HG02623 (cell line): ENCODE results near the gene ACTR6.

Source experiments
- ATAC-seq: cut with Tn5 transposase; IDR thresholded peaks from one replicate; pipeline ENCODE4 v1.9.1; 2021; ENCODE audit warnings: moderate library complexity; ENCODE audit not compliant: unreplicated experiment

ACTR6 gene

DNA sequence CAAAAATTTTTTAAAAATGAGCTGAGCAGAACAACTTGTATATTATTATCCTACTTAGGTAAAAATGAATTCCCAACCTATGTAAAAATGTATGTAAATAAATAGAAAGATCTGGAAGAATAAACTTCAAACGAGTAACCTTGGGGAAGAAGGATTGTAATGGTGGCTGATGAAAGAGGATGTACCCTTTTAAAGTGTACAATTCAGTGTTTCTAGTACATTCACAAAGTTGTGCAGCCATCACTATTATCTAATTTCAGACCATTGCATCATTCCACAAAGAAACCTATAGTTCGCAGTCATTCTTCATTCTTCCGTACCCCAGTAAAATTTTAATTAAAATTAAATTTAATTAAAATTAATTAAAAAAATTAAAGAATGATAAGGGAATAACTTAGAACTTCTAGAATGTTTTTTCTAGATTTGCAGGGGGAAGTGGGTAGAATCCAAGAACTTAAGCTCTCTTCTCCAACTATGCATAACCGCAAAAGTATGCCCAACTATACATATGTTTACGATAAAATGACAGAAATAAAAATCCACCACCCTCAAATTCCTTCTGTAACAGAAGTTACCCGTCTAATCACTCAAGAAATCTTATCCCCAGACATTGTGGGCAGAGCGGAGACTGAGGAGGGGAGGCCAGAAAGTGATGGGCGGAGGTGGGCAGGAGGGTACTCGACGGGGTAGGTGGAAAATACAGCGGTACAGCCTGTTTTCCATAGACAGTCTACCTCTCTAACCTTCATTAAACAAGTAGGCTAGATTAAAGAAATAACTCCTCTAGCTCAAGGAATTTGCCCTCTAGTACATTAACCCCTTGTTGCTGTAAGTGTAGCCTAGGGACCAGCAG, 65.3 kb downstream of the ACTR6 start:
- ATAC-seq: peak; percentile 6

DNA sequence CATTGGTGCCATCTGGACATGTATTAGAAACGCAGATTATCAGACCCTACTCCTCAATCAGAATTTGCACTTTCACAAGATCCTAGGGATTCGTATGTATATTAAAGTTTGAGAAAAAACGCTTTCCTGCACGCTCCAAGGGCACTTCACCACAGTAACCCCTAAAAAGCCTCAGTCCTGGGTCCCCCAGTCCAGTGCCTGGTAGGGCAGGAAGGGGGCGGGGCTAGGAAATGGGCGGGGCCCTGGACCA, 65.9 kb downstream of the ACTR6 start:
- peak; percentile 74 for ATAC-seq

DNA sequence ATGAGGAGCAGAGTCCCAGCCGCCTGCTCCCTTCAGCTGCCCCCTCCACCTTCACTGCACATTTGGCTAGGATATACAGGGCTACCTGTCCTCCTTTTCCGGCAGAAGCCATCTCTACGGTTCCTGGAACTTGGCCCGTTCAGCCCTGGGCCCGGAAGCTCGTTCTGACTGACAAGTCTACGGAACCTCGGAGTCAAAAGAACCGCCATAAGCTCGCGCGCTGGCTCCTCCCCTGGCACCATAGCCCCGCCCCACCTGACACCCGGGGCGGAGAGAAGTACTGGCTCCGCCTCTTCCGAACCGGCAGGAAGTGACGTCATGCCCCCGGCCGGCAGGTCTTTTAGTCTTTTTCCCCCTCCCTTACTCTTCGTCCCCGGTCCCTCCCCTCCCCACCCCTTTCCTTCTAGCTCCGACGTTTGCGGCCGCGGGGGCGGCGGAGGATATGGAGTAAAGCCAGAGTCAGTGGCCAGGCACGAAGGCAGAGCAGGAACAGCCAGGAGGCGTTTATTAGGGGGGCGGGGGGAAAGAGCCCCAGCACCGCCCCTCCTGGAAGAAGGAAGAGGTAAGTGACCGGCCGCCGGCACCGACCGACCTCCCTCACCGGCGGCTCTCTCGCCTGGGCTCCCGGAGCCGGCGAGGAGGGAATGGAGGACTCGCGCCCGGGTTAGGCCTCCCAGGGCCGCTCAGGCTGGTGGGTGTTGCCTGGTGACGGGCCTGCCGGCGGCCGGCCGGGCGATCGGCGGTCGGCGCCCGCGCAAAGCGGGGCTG, 66.4 kb downstream of the ACTR6 start, which contains the start of the genes DEPDC4 and SCYL2:
TSS of gene DEPDC4 (minus strand) at position 245 of the 768 bp plus-strand sequence. CDS start at position 242, 3 bp downstream.
TSS of gene SCYL2 (plus strand) at position 343 of the 768 bp plus-strand sequence. CDS start 15,794 bp downstream, outside the sequence.
- peak; percentile 87 for ATAC-seq

DNA sequence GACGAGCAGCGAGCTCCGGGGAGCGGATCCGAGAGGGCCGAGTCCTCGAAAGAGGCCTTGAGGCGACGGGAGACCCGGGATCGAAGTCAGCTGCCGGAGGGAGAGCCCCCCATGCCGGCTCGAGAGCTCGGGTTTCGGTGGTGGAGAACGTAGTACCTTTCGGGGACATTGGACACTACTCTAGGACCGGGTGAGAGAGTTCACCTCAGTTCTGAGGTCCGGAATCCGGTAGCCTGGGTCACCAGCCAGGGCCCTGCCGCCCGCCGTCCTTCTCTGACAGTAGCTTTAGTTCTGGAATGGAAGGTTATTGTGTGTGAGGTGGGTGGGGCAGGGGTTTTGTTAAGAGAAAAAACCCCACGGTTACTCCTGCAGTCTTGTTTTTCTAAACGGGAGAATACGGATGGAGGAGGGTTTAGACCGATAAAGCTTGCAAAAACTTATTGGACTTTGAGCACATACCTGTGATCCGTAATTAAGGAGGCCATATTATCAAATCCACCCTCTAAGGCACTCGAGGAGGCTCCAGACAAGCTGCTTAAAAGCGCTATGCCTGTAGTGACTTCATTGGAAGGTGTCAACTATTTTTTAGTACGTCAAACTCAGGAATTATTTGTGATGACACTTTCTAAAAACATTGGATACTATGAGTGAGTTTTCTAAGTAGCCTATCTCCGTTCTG, 67.1 kb downstream of the ACTR6 start:
- ATAC-seq: peak; percentile 6

DNA sequence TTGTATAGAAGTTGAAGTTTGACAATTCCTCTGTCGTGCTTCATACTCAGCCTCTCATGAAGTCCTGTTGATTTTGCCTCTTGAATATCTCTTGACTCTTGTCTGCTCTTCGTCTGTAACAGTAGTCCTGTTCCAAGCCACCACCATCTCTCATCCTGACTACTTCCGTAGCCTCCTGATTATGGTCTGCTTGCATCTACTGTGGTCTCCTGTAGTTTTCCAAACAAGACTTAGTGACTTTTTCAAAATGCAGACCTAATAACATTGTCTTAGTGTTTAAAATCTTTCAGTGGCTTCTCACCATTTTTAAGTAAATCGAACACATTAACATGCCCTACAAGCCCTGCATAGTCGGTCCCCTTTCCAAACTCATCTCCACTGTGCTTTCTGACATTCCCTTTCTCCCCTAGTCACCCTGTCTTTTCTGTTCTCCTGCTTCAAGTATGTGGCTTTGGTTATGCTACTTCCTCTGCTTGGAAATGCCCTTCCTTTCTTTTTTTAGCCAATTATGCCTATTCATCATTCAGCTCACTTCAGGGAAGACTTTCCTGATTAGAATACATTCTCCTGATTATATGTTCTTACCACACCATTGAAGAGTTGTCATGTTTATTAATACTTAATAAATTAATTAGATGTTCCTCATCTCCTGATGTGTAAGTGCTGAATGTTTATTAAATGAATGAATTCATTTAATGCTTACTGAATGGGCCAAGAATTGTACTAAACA, 68.4 kb downstream of the ACTR6 start:
- ATAC-seq: no peak

DNA sequence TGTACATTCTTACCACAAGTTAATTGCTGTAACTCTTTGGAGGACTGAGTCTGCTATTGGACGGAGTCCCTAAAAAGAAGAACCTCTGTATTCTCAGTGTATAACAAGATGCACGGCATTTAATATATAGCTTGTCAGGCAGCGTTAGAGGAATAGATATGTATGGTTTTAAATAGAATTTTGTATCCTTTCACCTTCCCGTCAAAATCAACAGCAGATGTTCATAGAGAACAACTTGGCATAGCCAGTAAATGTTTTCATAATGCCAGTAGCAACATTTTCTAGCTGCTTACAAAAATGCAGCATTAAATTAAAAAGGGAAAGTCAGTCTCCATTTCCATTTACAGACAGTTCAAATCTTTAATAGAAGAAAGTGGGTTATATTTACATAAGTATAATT, 73.2 kb downstream of the ACTR6 start:
- ATAC-seq: no peak
